GM21381 (cell line): ENCODE results near the gene RRBP1.
A peak's percentile ranks its signal among the peaks of the same experiment; 100 is the strongest.

ENCODE experiments used
- ATAC-seq: cut with Tn5 transposase; IDR thresholded peaks from one replicate; pipeline ENCODE4 v1.9.1; 2021; ENCODE audit warnings: mild to moderate bottlenecking, moderate library complexity; ENCODE audit not compliant: unreplicated experiment

RRBP1 gene

DNA sequence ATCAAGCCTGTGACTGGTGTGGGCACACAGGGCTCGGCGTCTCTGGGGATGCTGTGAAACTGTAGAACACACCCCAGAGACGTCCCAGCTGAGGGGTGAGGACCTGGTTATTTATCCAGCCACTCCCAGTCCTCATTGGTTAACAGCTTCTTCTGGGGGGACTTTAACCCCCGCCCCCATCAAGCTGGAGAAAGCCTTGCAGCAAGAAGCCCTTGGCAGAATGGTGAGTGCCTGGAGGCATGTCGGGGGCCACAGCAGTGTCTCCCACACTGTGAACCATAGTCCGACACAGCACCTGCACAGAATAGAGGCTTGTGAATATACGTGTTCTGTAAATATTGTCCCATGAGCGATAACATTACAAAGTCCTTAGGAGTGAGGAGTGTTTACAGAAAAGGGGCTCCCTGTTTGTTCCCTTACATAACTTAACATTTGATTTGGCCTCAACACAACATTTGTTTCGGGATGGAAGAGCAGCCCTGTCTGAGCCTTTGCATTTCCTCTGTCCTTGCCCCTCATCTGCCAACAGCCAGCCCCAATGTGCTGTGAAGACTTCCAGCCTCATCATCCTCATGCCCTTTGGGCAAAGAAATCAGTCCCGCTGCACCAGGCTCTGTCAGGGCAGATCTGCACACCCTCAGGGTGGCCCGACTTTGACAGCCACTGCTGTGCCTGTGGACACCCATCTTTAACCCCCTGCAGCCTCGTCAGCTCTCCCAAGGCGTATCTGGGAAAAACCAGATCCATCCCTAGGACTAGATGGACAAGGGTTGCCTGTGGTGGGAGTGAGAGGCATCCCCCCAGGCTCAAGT, 2.2 kb upstream of the RRBP1 start:
- no peak for ATAC-seq

DNA sequence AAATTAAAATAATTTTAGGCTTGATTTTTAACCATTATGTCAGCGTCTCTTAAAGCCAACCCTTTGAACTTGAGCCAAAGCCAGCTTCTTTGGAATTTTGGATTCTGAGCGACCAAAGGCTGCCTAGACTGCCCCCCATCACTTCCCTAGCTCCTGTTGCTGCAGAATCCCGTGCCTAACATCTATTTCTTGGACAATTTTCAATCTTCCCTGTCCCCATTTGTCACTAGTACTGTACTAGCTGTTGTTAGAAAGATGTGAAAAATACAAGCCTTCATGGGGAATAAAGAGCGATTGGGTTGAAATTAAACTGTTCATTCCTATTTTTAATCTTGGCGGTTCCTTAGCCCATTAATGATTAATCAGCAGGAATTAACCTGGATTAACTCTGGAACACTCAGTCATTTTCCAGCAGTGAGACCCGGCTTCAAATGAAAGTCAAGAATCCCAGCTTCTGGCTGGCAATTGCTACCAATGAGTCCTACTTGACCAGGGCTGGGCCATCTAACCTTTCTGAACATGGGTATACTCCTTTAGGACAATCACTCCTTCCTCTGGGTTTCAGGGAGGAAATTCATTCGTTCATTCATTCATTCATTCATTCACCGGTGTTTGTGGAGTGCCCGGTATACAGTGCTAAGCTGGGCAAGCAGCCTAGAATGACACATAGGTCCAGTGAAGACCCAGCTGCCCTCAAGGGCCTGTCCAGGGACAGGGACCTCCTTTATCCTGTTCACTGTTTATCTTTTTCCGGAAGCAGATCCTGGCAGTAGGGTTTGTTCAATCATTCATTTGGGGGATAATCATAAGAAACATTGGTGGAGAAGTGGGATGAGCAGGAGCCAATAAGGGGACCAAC, 1.4 kb upstream of the RRBP1 start:
- no peak for ATAC-seq

DNA sequence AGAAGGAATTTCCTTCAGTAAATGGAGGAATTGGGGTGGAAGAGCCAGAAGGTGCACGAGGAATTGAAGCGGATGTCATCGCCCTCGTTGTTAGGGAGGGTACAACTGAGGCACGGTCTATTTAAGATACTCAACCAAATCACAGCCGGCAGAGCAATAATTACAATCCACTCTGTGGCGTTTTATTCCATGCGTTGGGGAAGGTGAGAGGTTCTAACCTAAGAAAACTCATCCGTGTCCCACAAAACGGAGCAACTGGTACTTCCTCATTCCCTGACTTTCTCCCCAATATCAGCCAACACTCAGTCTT, 802 bp upstream of the RRBP1 start:
- no peak for ATAC-seq

DNA sequence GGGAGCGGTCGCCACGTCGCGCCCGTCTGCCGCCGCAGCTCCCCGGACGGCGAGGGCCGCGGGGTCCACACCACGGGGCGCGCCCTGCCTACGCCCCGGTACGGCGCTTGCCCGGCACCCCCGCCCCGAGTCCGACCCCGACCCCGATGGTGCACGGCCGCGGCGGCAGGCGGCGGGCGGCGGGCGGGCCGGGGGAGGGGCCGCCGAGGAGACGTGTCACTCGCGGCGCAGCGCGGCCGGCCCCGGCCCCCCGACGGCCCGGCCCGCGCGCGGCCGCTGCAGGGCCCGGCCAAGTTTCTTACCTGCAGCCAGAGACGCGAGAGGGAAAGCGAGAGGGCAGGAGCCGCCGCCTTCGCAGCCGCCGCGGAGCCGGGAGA, 328 bp downstream of the RRBP1 start:
- peak; percentile 14 for ATAC-seq

DNA sequence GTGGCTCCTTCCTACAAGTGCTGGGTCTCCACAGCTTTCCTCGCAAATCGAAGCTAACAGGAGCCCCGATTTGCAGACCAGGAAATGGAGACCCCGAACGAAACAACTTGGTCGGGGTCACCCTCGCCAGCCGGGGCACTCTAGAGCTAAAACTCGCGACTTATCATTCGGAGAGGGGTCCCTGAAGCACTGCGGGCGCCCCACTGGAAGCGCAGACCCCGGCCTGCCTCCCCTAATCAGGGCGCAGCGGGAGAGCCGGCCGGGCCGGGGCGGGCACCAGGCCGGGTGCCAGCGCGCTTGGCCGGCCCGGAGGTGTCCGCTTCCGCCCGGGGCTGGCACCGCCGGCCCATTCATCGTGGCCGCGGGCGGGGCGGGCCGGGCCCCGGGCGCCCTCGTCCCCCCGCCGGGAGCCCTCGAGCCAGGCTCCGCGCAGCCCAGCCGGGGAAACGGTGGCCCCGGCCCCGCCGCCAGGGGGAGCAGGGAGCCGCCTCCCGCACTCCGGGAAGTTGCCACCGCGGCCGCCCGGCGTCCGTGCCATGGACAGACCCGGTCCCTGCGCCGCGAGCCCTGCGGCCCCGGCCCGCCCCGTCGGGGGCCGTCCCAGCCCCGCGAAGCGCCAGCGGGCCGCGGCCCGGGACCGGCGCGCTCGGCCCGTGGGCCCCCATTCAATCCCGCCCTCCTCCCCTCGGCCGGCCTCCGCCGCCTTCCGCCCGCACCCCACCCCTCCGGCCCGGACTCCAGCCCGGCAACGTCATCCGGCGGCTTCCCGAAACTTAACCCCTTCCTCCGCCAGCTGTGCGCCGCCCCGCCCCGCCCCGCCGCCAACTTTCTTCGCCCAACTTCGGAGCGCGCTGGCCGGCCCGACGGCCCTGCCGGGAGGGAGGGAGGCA, 961 bp downstream of the RRBP1 start:
- peak; percentile 34 for ATAC-seq

DNA sequence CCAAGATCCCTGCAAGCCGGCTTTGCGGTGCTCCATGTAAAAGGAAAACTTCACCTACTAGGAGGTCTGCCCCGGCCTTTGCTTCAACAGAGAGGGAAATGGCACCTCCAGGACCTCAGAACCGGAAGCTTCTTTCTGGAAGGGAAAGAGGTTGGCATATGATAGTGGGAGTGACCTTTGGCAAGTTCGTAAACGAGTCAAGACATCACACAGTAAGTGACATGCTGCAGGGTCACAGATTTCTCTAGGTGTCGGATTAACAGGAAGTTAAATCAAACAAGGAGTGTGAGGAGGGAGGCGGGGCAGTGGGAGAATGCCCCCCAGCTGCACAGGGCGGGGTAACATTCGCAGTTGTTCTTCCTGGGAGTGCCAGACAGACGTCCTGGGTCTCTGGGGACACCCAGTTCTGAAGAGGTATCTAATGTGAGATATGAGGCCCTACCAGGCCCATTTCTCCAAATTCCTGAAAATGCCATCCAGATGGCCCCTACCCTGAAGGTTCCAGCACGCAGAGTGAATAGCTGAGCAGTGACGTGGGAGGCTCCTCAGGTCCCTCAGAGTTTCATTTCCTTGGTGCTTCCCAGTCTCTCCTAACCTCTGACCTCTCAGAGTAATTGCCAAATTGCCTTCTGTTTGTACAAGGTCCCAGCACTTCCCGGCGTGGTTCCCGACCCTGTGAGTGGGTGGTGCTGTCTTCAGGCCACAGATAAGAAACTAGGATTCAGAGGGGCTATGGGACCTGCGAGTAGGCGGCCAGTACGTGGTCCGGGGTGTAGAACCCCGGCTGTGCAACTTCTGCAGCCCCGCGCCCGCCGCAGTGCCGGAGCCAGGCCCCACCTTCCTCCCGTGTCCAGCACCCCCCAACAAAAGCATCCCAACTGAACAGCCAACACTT, 1.9 kb downstream of the RRBP1 start:
- no peak for ATAC-seq

DNA sequence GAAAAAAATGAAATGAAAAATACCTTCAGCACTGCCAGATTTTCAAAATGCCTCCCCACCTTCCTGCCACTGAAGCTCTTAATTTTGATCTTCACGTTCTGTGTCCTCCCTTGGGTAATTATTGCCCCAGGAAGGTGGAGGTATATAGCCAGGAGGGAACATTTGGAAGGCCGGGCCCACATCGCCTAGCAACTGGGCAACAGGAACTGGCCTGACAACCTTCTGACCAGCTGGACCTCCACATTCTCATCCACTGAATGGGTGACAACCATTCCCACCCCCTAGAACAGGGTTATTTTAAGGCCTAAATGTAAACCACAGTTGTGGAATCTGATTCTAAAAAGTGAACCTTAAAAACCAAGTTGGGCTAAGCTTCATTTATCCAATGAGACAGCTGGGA, 3.2 kb downstream of the RRBP1 start:
- no peak for ATAC-seq

DNA sequence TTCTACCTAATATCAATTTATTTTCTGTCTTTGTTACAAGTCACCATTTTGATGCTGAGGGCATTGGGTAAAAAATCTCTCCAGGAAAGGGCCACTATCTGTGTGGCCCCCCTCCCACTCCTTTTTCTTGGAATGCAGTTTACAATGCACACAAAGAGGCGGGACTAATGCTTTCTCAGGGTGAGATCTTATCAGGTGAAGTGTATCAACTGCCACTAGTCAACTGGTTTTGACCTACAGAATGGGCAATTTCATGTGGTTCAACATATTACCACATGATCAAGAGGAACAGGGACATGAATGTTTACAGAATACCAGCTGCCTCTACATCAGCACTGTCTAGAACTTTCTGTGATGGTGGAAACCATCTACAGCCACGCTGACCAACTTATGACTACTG, 3.7 kb downstream of the RRBP1 start:
- ATAC-seq, result no peak

DNA sequence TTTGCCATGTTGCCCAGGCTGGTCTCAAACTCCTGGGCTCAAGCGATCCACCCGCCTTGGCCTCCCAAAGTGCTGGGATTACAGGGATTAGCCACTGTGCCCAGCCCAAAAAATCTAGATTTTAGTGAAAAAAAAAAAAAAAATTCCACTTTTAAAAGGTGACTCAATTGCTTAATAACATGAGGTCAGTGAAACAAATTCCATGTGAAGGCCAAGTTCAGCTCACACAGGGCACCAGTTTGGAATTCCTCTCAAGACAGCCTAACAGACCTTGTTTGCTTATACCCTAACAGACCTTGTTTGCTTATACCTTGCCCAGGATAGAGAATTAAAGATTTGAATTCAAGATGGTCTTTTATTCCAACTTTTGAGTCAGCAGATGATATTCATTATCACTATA, 5.1 kb downstream of the RRBP1 start:
- ATAC-seq, result no peak

DNA sequence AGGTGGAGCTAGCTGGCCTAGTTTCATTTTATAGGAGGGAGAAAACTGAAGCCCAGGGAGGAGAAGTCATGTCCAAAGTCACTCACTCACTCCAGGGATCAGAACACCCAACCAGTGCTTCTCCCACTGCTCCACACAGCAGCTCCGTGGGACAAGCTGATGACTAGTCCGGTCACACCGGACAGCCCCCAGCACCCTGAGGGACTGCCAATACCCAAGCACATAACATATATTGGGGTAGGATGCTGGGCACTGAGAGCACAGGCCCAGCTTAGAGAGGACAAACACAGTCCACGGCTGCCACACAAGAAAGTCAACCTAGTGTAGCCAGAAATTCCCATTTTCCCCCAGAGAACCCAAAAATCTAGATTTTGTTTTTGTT, 5.7 kb downstream of the RRBP1 start:
- no peak for ATAC-seq

DNA sequence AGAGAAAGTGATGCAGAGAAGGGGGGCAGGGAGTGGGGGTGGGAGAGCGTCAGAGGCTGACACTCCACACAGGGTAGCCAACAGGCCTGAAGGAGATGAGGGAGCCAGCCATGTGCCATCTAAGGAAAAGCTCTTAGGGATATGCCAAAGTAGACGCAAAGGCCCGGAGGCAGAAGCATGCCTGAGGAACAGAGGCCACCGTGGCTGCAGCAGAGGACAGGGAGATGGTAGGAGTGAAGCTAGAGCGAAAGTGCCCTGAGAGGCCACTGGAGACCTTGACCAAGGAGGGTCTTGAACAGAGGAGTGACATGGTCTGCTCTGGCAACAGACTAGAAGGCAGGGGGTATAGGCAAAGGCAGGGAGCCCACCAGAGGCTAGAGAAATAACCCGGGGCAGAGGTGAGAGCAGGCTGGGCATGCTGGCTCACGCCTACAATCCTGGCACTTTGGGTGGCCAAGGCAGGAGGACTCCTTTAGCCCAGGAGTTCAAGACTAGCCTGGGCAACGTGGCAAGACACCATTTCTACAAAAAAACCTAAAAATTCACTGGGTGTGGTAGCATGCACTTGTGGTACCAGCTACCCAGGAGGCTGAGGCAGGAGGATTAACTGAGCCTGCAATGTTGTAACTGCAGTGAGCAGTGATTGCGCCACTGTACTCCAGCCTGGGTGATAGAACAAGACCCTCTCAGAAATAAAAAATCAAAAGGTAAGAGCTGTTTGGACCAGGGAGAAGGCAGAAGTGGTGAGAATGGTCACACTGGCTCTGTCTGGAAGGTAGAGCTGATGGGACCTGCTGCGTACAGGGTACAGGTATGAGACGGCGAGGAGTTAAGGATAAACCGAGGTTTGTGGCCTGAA, 6.3 kb downstream of the RRBP1 start:
- no peak for ATAC-seq

DNA sequence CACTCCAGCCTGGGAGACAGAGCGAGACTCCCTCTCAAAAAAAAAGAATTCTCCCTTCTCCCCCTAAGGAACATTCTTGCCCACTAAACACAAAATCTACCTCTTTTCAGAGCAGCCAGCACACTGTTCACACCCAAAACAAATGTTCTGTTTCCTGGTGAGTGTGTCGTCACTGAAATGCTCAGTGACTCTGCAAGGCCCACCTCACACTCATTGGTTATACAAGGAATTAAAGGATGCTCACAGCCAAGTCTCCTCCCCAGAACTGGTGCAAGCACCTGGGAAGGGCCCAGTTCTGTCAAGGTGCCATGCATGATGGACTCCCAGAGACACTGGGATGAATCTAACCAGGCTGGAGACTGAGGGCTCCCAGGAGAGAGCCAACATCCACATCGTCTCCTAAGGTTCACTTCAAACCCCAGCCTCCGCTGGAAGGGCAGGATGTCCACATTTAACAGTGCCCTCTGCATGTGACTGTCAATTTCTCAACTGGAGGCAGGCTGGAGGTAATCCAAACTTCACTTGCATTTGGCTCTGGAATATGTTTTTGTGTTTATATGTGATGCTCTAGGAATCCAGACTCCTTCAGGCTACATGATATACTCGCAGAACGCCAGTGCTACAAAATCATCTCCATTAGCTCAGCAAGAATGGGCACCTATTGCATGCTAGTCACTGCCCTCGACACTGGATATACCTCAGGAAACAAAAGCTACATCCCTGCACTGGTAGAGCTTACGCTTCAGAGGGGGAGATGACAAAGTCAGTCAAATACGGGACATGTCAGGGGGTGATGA, 7.1 kb downstream of the RRBP1 start:
- ATAC-seq, result no peak

DNA sequence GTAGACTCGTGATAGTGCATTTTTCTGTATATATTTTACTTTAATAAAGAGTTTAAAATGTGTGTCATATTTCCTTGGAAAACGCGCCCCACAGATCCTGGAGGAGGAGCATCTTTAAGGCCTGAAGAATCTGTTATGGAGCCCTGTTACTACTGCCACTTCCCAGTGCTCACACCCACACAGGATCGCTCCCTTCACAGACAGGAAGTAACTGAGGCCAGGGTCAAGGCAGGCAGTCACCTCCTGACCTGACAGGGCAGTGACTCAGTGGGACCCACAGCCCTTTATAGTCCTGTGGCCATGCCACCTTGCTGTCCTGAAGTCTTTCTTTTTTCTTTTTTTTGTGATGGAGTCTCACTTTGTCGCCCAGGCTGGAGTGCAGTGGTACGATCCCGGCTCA, 9.0 kb downstream of the RRBP1 start:
- ATAC-seq, result no peak

DNA sequence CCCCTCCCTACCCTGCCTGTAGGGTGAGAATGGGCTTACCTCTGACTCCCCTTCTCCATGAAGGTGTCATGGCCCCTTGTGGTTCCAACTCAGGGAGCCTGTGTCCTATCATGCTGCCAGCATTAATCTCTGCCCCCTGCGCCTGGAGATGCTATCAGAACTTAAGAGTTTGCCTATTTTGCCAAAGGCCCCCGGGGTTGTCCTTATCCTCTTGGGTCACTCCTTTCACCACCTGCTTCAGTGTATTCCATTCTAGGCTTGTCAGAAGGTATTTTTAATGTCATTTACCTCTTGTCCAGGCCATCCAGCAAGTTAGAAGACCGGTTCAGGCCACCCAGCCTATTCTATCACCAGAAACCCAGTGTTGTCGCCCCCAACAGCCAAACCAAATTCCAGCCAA, 10.5 kb downstream of the RRBP1 start:
- no peak for ATAC-seq

DNA sequence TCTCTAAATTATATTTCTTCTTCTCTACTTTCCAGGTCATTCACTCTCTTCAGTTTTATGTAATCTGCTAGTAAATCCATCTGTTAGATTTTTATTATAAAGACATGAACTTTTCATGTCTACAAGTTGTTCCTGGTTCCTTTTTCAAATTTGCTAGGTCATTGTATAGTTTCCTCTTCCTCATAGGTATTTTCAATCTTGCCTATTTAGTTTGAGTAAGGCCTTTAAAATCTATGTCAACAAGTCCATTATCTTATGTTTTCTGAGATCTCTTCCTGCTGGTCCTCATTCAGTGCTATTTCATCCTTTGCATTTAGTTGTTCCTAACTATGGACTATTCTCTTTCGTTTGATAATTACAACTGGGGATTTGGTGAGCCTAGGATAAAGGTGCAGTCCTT, 11.0 kb downstream of the RRBP1 start:
- ATAC-seq, result no peak

DNA sequence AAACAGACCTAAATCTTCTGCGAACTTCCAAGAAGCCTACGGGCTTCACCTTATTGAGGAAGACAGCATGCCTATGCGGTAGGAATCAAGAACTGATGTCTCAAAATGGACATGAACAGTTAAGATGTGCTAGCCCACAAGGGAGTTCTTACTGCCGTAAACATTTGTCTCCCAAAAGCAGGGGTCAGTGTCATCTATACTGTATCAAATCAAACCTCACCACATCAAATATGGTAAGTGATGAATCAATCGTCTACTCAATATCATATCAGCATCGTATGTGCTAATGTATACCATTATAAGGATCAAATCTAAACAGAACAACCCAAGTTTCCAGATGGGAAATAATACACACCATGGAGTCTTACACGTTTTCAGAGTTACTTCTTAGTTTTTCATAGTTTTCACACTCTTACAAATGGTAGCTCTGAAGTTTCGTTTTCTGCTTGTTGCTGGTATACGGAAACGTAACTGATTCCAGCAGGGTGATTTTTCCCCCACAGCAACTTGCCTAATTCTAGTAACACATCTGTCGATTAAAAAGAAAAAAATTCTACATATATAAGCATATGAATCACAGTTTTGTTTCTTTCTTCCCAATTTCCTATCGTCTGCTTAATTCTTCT, 12.6 kb downstream of the RRBP1 start:
- no peak for ATAC-seq

DNA sequence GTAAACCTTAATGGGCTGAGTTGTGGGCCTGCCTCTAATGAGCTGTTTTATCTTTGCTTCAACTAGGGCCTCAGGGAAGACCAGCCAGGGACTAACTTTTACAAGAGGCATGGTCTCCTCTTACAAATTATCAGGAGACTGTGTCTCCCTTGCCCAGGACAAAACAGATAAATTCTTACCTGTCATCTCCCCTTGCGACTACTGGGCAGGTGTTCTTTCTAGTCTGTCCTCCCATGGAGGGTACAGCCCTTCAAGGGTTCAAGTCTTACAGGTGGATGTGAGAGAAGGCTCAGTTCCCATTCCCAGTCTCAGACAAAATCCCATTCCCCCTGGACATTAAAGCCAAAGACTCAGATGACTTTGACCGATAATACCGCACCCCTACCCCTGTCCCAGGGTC, 13.6 kb downstream of the RRBP1 start:
- ATAC-seq, result no peak

DNA sequence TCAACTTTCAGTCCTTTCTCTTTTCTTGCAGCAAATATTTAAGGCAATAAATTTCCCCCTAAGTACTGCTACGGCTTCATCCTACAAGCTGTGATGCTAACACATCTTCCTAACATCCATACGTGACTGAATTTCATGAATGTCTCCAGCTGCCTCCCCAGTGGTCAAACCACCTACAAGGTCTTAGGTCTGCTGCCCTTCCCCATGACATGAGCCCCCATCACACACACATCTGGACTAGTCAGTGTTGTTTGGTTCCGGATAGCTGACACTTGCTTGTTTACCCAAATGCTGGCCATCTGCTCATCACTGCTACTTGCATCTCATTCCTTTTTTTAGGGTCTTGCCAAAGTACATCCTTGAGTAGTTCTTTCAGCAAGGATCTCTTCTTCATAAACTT, 14.6 kb downstream of the RRBP1 start:
- ATAC-seq, result no peak
